ENCODE results near the gene ZSWIM5.
"Not testable (repeated sequence)": the region's sequence is repeated elsewhere in the genome, so short reads cannot be mapped to it uniquely, and the experiment has no call there.

ZSWIM5 gene

DNA sequence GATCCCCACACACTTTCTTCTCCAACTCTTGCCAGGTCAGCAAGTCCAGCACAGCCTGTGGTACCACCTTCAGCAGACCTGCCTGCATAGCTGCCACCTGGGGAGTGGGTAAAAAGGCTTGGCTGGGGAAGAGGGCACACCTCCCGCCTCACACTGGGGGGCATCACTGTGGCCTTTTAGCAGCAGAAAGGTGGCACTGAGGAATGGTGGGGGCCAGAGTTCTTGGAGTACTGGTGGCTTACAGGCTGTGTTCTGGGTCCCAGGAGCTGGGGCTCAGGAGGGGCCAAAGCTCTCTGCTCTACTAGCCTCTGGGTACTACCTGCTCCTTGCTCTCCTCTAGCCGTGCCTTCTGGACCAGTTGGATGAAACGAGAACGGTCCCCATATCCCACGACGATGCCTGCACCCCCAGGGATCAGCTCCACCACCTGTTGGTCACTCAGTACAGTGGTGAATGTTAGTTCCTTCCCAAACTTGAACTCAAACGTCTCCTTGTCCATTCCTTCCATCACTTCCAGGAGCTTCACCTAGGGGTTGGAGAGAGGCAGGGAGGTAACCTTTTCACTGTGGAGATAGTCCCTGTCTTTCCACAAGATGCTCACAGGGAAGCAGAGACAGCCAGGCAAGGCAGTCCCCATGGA lies 202.0 kb downstream of the ZSWIM5 start:
- no peak for DNase-seq (ENCODE audit: low read depth in 2 of 2)

DNA sequence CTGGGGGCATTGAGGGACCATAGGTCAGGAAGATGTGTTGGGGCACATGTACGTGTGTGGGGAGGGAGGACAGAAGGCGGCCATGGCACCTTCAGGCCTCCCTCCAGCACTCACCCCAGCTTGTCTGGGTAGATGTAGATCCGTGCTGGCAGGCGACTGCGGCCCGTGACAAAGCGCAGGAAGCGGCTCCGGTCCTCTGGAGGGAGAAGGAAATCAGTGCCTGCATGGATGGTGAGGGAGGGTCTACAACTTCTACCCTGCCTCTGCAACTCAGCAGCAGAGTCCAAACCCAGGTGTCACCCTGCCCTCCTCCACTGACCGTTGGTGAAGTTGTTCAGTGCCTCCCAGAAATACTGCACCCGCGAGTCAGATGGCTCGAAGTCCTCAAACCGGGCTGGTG lies 202.7 kb downstream of the ZSWIM5 start:
- no peak for DNase-seq (ENCODE audit: low read depth in 2 of 2)

DNA sequence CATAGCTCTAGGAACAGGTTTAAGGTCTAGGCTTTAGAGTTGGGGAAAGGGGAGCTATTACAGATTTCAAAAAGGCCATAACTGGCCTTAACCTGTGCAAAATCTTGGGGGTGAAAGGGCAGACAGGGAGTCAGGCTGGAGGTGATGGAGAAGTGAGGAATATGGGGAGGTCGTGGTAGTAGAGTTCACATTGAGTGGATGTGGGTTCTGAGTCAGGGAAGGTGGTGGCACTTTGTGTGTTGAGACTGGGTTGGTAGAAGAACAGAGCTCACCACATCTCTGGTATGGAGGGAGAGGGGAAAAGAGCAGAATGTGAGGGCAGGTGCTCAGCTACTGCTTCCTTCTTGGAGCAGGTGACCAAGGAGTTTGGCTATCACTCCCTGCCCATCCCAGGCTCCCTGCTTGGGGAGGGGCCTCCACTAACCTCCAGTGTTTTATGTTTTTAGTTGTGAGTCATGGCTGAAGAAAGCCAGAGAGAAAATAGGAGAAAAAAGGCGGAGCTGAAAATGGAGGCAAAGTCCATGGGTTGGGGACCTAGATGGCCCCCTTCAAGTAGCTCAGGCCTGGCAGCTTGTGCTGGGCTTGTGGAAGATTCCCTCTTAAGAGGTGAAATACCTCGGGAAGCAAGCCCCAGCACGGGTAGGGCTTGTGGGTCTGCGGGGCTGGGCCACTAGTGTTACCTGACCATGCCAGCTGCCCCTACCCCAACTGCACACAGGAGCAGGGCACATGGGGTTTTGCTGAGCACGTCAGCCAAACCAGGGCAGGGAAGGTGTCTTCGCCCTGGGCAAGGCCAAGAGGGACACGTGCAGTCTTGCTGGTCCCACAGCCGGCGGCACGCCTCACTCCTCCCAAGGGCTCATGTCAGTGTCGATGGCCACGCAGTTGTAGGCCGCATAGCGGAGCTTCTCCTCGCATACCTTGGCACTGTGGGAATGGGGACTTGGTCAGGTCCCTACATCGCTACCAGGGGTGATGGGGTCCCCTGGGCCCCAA lies 203.5 kb downstream of the ZSWIM5 start:
- no peak for DNase-seq (ENCODE audit: low read depth in 2 of 2)

GRCh38 chr1:45001576-45001975 lies 204.8 kb downstream of the ZSWIM5 start:
- not testable (repeated sequence) for DNase-seq (ENCODE audit: low read depth in 2 of 2)

GRCh38 chr1:45001011-45001481 lies 205.4 kb downstream of the ZSWIM5 start:
- DNase-seq (ENCODE audit: low read depth in 2 of 2), result no peak

DNA sequence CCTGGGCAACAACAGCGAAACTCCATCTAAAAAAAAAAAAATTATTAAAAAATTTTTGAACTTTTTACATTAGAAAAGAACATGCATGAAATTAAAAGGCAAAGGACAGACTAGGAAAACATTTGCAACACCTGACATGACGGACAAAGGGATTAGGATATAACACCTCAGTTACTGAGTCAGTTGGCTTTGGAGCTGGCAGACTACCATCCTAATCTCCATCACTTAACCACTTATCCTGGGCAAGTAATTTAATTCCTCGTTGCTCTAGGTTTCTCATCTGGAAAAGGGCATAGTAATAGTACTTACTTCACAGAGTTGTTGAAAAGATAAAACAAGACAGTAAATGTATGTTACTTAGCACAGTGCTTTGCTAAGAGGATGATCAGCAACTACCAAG lies 207.2 kb downstream of the ZSWIM5 start:
- no peak for DNase-seq (ENCODE audit: low read depth in 2 of 2)

GRCh38 chr1:44995467-44996238 lies 210.8 kb downstream of the ZSWIM5 start:
- DNase-seq (ENCODE audit: low read depth in 2 of 2), result no peak

- no peak for DNase-seq (ENCODE audit: low read depth in 2 of 2)
These were observed 212.0 kb downstream of the ZSWIM5 start for GRCh38 chr1:44994309-44994898.

DNA sequence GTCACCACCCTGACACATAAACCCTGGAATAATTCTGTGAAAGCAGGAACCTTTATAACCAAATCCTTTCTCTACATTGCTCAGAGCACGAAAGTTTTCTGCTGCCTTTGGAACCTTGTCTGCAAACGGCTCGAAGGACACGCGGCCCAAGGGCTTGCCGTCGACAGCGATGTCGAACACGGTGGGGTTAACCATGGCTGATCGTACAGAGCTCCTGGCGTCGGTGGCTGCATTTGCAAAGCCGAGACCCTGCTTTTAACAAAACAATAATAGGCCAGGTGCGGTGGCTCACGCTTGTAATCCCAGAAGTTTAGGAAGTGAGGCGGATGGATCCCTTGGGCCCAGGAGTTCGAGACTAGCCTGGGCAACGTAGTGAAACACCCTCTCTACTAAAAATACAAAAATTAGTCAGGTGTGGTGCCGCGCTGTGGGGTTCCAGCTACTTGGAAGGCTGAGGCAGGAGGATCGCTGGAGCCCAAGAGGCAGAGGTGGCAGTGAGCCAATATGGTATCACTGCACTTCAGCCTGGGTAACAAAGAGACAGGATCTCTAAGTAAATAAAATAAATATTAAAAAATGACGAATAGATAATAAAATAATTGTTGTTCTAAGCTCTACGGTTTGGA lies 217.8 kb downstream of the ZSWIM5 start:
- DNase-seq (ENCODE audit: low read depth in 2 of 2), result no peak

- DNase-seq (ENCODE audit: low read depth in 2 of 2), result no peak
These were observed 220.6 kb downstream of the ZSWIM5 start for GRCh38 chr1:44985747-44986359.

GRCh38 chr1:44977372-44977771 lies 229.0 kb downstream of the ZSWIM5 start:
- DNase-seq (ENCODE audit: low read depth in 2 of 2), result not testable (repeated sequence)

- DNase-seq (ENCODE audit: low read depth in 2 of 2), result no peak
These were observed 230.2 kb downstream of the ZSWIM5 start for GRCh38 chr1:44976252-44976651.

DNA sequence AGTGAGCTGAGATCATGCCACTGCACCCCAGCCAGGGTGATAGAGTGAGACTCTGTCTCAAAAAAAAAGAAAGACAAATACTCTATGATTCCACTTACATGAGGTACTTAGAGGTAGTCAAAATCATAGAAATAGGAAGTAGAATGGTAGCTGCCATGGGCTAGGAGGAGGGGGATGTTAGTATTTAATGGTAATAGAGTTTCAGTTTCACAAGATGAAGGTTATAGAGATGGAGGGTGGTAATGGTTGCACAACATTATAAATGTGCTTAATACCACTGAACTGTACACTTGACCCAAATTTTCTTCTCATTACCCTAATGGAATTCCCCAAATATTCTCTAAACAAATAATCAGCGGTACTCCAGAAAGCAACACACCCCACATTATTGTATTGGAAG lies 232.8 kb downstream of the ZSWIM5 start:
- DNase-seq (ENCODE audit: low read depth in 2 of 2), result no peak

DNA sequence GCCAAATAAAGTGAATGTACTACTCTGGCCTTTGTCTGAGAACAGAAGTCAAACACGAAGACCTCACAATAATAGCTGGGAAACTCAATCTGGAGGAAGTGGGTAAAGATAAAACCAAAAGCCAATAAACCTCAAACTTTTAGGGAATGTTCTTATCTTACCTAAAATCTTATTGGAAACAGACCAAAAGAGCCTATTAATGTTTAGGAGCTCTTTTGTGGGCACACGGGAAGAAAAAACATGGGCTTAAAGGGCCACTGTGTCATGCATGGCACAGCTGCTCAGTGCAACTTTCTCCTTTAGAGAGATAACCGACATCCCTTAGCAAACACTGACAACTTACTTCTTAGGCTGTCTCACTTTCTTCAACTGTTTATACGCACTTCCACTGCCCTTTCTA lies 236.1 kb downstream of the ZSWIM5 start:
- no peak for DNase-seq (ENCODE audit: low read depth in 2 of 2)

All from stimulated activated CD8-positive, alpha-beta memory T cell treated with anti-CD3 and anti-CD28 coated beads, Interleukin-7, amount 100 ng/mL, for 4 hours (primary cell).